Erythroblast (primary cell): ENCODE measurements around the gene LGALS7.

Experiments used
- GATA1 ChIP-seq: IDR thresholded peaks from 2 replicates; pipeline ENCODE4 v1.6.1; 2011; ENCODE audit warnings: low read depth, mild to moderate bottlenecking, control low read depth, low read length, moderate library complexity
- POLR2A ChIP-seq: IDR thresholded peaks from 2 replicates; pipeline ENCODE4 v1.6.1; 2011; ENCODE audit warnings: mild to moderate bottlenecking, low read length

DNA sequence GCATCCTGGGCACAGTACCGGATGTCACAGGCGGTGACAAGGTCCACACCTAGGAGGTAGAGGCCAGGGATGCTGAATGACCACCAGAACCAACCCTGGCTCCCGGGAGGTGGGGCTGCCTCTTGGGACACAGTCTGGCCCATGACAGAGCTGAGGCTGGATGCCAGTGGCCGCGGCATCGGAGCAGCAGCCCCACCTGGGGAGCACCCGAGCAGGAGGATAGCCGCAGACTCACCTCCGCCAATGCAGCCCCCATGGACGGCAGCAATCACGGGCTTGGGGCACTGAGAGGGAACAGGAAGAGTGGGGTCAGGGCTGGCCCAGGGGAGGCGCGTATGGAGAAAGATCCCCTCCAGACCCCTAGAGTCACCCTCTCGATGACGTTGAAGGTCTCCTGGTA is 43.8 kb upstream of the LGALS7 start:
- TF ChIP-seq POLR2A (no peak), GATA1 (no peak)
